ENCODE measurements around the gene KLHL10.
"Not testable (repeated sequence)": the region's sequence is repeated elsewhere in the genome, so short reads cannot be mapped to it uniquely, and the experiment has no call there.

KLHL10 gene

DNA sequence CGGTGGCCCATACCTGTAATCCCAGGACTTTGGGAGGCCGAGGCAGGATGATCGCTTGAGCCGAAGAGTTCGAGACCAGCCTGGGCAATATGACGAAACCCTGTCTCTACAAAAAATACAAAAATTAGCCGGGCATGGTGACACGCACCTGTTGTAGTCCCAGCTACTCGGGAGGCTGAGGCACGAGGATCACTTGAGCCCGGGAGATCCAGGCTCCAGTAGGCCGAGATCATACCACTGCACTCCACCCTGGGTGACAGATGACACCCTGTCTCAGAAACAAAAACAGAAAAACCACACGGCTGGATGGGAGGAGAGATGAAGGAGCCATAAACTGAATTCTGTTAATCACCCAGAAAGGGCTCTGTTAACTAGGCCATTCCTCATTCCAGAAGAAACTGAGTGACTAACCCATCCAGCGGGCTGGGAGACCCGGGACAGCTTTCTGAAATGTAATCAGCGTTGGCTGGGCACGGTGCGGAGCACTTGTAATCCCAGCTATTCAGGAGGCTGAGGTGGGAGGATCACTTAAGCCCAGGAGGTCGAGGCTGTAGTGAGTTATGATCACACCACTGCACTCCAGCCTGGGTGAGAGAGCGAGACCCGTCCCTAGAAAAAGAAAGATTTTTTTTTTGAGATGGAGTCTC, 952 bp upstream of the KLHL10 start:
- H3K9me3 ChIP-seq (ENCODE audit: low read length): no peaks in the 10 kb centered on the region
- H3K4me1 ChIP-seq (ENCODE audit: insufficient read depth, low read length): peaks cover 11% of the 10 kb centered on the region
- H3K9ac ChIP-seq (ENCODE audit: low read length): peak overlapping the region; percentile 53
- H3K4me3 ChIP-seq (ENCODE audit: low read depth in 1 of 2, low read length in 2 of 2): peak overlapping the region; percentile 68 to 94
- peaks cover 11% of the 10 kb centered on the region for H3K36me3 ChIP-seq (ENCODE audit: insufficient read depth, low read length)
- no peaks in the 10 kb centered on the region for H3K27me3 ChIP-seq (ENCODE audit: control insufficient read depth in 1 of 2, insufficient read depth in 2 of 2, low read length in 2 of 2)
- no peak overlapping the region for H3K27ac ChIP-seq (ENCODE audit: low read depth, low read length)

DNA sequence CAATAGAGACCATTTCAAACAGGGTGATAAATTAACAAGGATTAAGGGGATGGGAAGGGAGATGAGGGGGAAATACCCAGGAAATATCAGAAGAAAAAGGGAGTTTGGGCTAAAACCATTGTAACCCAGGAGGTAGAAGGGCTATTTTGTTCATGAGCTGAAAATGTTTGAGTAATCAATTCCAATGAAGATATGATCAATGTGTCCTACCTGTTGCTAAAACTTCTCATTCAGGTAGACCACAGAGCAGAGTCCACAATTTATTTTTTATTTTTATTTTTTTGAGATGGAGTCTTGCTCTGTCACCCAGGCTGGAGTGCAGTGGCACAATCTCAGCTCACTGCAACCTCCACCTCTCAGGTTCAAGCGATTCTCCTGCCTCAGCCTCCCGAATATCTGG, 1.8 kb downstream of the KLHL10 start:
- not testable (repeated sequence) for H3K36me3 ChIP-seq (ENCODE audit: insufficient read depth, low read length); H3K9ac ChIP-seq (ENCODE audit: low read length); H3K4me3 ChIP-seq (ENCODE audit: low read depth in 1 of 2, low read length in 2 of 2); H3K27ac ChIP-seq (ENCODE audit: low read depth, low read length); H3K4me1 ChIP-seq (ENCODE audit: insufficient read depth, low read length); H3K27me3 ChIP-seq (ENCODE audit: control insufficient read depth in 1 of 2, insufficient read depth in 2 of 2, low read length in 2 of 2); H3K9me3 ChIP-seq (ENCODE audit: low read length)

- not testable (repeated sequence) for H3K27me3 ChIP-seq (ENCODE audit: control insufficient read depth in 1 of 2, insufficient read depth in 2 of 2, low read length in 2 of 2); H3K4me3 ChIP-seq (ENCODE audit: low read depth in 1 of 2, low read length in 2 of 2); H3K9me3 ChIP-seq (ENCODE audit: low read length); H3K9ac ChIP-seq (ENCODE audit: low read length); H3K27ac ChIP-seq (ENCODE audit: low read depth, low read length); H3K4me1 ChIP-seq (ENCODE audit: insufficient read depth, low read length); H3K36me3 ChIP-seq (ENCODE audit: insufficient read depth, low read length)
Measured at GRCh38 chr17:41840781-41841180, 3.2 kb downstream of the KLHL10 start.

DNA sequence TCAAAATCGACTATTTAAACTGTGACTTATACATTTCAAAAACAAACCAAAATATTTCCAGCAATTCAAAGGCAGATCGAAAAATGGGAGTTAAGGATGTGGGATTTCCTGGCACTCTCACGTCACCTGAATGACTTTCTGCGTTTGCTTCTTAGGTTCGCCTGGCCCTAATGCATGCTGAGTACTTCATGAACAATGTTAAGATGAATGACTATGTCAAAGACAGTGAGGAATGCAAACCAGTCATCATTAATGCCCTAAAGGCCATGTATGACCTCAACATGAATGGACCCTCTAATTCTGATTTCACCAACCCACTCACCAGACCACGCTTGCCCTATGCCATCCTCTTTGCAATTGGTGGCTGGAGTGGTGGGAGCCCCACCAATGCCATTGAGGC, 7.3 kb downstream of the KLHL10 start:
- Histone ChIP-seq H3K27me3 (ENCODE audit: control insufficient read depth in 1 of 2, insufficient read depth in 2 of 2, low read length in 2 of 2) (no peaks in the 10 kb centered on the region), H3K9ac (ENCODE audit: low read length) (no peak overlapping the region), H3K4me1 (ENCODE audit: insufficient read depth, low read length) (peaks cover 16% of the 10 kb centered on the region), H3K9me3 (ENCODE audit: low read length) (no peaks in the 10 kb centered on the region), H3K4me3 (ENCODE audit: low read depth in 1 of 2, low read length in 2 of 2) (no peak overlapping the region), H3K36me3 (ENCODE audit: insufficient read depth, low read length) (no peaks in the 10 kb centered on the region), H3K27ac (ENCODE audit: low read depth, low read length) (no peak overlapping the region)

GRCh38 chr17:41848788-41849187, 11.2 kb downstream of the KLHL10 start:
- H3K27me3 ChIP-seq (ENCODE audit: control insufficient read depth in 1 of 2, insufficient read depth in 2 of 2, low read length in 2 of 2): no peaks in the 10 kb centered on the region
- H3K9me3 ChIP-seq (ENCODE audit: low read length): no peaks in the 10 kb centered on the region
- H3K27ac ChIP-seq (ENCODE audit: low read depth, low read length): no peak overlapping the region
- H3K9ac ChIP-seq (ENCODE audit: low read length): no peak overlapping the region
- H3K4me3 ChIP-seq (ENCODE audit: low read depth in 1 of 2, low read length in 2 of 2): no peak overlapping the region
- H3K4me1 ChIP-seq (ENCODE audit: insufficient read depth, low read length): peaks cover 20% of the 10 kb centered on the region
- peaks cover 7% of the 10 kb centered on the region for H3K36me3 ChIP-seq (ENCODE audit: insufficient read depth, low read length)

- no peak overlapping the region for H3K4me3 ChIP-seq (ENCODE audit: low read depth in 1 of 2, low read length in 2 of 2)
- H3K27me3 ChIP-seq (ENCODE audit: control insufficient read depth in 1 of 2, insufficient read depth in 2 of 2, low read length in 2 of 2): no peaks in the 10 kb centered on the region
- H3K36me3 ChIP-seq (ENCODE audit: insufficient read depth, low read length): peaks cover 13% of the 10 kb centered on the region
- peaks cover 20% of the 10 kb centered on the region for H3K4me1 ChIP-seq (ENCODE audit: insufficient read depth, low read length)
- no peak overlapping the region for H3K9ac ChIP-seq (ENCODE audit: low read length)
- no peaks in the 10 kb centered on the region for H3K9me3 ChIP-seq (ENCODE audit: low read length)
- H3K27ac ChIP-seq (ENCODE audit: low read depth, low read length): no peak overlapping the region
Measured at GRCh38 chr17:41849251-41849990, 11.8 kb downstream of the KLHL10 start.

- H3K4me1 ChIP-seq (ENCODE audit: insufficient read depth, low read length): peaks cover 20% of the 10 kb centered on the region
- not testable (repeated sequence) for H3K9me3 ChIP-seq (ENCODE audit: low read length); H3K9ac ChIP-seq (ENCODE audit: low read length); H3K27me3 ChIP-seq (ENCODE audit: control insufficient read depth in 1 of 2, insufficient read depth in 2 of 2, low read length in 2 of 2); H3K27ac ChIP-seq (ENCODE audit: low read depth, low read length); H3K4me3 ChIP-seq (ENCODE audit: low read depth in 1 of 2, low read length in 2 of 2)
- H3K36me3 ChIP-seq (ENCODE audit: insufficient read depth, low read length): peaks cover 17% of the 10 kb centered on the region
Measured at GRCh38 chr17:41851382-41851781, 13.8 kb downstream of the KLHL10 start.

DNA sequence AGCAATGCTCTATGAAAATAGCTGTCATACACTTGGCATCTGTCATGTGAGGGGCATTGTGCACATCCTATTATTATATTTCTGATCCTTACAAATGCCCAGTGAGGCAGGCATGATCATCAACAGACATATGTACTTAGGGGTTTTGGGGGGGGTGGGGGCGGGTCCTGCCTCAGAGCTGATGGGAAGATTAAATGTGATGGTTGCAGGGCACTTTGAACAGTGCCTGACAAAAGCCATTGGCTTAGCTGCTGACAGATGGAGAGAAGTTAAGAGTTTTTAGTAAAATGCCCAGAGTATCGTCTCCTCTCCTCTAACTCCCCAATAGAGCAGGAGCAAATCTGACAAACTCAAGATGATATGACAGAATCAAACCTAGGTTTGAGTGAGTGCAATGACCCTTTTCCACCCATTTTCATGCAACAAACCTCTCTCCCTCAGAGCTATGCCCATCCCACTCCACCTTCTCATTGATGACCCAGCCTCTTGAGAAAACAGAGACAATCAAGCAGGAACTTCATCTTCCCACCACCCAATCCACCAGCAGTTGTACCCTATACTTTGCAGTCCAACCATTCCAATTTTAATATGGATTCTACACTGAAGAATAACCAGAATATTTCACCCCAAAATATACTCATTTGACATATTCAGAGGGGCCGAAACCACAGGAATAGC, 22.8 kb downstream of the KLHL10 start:
- no peaks in the 10 kb centered on the region for H3K27me3 ChIP-seq (ENCODE audit: control insufficient read depth in 1 of 2, insufficient read depth in 2 of 2, low read length in 2 of 2)
- no peaks in the 10 kb centered on the region for H3K36me3 ChIP-seq (ENCODE audit: insufficient read depth, low read length)
- H3K9me3 ChIP-seq (ENCODE audit: low read length): no peaks in the 10 kb centered on the region
- no peak overlapping the region for H3K4me3 ChIP-seq (ENCODE audit: low read depth in 1 of 2, low read length in 2 of 2)
- no peak overlapping the region for H3K9ac ChIP-seq (ENCODE audit: low read length)
- H3K4me1 ChIP-seq (ENCODE audit: insufficient read depth, low read length): peaks cover 19% of the 10 kb centered on the region
- H3K27ac ChIP-seq (ENCODE audit: low read depth, low read length): no peak overlapping the region

DNA sequence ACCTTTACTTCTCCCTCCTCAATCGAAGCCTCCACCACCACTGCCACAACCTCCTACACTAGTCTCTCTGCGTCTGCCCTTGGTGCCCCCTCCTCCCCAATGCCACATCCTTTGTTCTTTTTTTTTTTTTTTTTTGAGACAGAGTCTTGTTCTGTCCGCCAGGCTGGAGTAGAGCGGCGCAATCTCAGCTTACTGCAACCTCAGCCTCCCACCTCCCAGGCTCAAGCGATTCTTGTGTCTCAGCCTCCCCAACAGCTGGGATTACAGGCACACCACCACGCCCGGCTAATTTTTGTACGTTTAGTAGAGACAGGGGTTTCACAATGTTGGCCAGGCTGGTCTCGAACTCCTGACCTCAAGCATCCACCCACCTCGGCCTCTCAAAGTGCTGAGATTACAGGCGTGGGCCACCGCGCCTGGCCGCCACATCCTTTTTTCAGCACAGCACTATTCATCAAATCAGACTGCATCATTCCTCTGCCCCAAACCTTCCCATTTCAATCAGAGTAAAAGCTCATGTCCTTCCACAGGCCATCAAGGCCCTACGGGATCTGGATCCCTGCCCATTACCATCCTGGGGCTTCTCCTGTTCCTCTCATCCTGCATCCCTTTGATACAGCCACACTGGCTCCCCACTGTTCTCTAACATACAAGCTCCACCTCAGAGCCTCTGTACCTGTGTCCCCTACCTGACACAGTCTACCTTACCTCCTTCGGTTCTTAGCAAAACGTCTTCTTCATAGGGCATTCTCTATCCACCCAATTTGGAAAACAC, 25.6 kb downstream of the KLHL10 start:
- Histone ChIP-seq H3K27ac (ENCODE audit: low read depth, low read length) (no peak overlapping the region), H3K9me3 (ENCODE audit: low read length) (no peaks in the 10 kb centered on the region), H3K4me1 (ENCODE audit: insufficient read depth, low read length) (peaks cover 19% of the 10 kb centered on the region), H3K9ac (ENCODE audit: low read length) (peak overlapping the region; percentile 77), H3K36me3 (ENCODE audit: insufficient read depth, low read length) (peaks cover 9% of the 10 kb centered on the region), H3K27me3 (ENCODE audit: control insufficient read depth in 1 of 2, insufficient read depth in 2 of 2, low read length in 2 of 2) (no peaks in the 10 kb centered on the region), H3K4me3 (ENCODE audit: low read depth in 1 of 2, low read length in 2 of 2) (peak overlapping the region; percentile 20 to 81)

- Histone ChIP-seq H3K4me1 (ENCODE audit: insufficient read depth, low read length) (peaks cover 19% of the 10 kb centered on the region), H3K36me3 (ENCODE audit: insufficient read depth, low read length) (peaks cover 18% of the 10 kb centered on the region), H3K9me3 (ENCODE audit: low read length) (no peaks in the 10 kb centered on the region), H3K4me3 (ENCODE audit: low read depth in 1 of 2, low read length in 2 of 2) (peak overlapping the region; percentile 81 to 92), H3K9ac (ENCODE audit: low read length) (peak overlapping the region; percentile 77), H3K27me3 (ENCODE audit: control insufficient read depth in 1 of 2, insufficient read depth in 2 of 2, low read length in 2 of 2) (no peaks in the 10 kb centered on the region), H3K27ac (ENCODE audit: low read depth, low read length) (peak overlapping the region; percentile 84)
Measured at GRCh38 chr17:41864498-41864835, 26.8 kb downstream of the KLHL10 start.

DNA sequence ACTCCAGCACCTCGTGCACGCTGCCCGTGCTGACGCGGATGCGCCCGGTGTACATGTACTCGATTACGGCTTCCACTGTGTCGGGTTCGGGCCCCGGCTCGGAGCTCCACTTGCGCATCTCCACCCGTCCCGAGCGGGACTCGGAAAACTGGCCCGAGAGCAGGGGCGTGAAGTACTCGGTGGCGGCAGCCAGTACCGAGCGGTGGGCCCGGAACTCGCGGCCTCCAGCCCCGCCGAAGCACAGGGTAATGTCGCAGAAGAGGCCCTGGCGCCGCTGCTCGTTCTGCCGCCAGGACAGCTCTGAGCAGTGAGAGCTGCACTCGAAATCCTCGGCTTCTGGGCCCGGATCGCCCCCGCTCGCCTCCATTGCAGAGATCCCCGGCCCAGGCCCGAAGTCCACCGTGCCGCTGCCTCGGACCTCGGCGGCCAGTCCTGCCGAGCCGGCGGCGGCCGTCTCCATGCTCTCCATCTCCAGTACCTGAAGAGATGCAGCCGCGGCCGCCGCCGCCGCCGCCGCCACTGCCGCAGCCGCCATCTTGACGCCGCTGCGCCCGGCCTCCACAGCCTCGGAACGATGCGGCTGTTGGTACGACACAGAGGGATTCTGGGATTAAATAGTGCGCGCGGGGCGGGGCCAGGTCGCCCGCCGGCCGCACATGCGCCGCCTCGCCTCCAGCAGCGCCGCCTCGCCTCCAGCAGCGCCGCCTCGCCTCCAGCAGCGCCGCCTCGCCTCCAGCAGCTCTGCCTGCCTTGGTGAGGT, 27.4 kb downstream of the KLHL10 start, which contains the start of gene KLHL11:
KLHL11 (minus strand) TSS at position 588 of the 760 bp plus-strand sequence; CDS start at position 535, 53 bp downstream.
- H3K9me3 ChIP-seq (ENCODE audit: low read length): no peaks in the 10 kb centered on the region
- peaks cover 19% of the 10 kb centered on the region for H3K4me1 ChIP-seq (ENCODE audit: insufficient read depth, low read length)
- H3K36me3 ChIP-seq (ENCODE audit: insufficient read depth, low read length): peaks cover 19% of the 10 kb centered on the region
- H3K27me3 ChIP-seq (ENCODE audit: control insufficient read depth in 1 of 2, insufficient read depth in 2 of 2, low read length in 2 of 2): no peaks in the 10 kb centered on the region
- H3K4me3 ChIP-seq (ENCODE audit: low read depth in 1 of 2, low read length in 2 of 2): peak within 1 kb of the TSS; percentile 81 to 92
- peak within 1 kb of the TSS; percentile 77 for H3K9ac ChIP-seq (ENCODE audit: low read length)
- peak within 1 kb of the TSS; percentile 84 for H3K27ac ChIP-seq (ENCODE audit: low read depth, low read length)

Data from muscle layer of colon (tissue), 2 donors.